Activated CD4-positive, alpha-beta T cell treated with anti-CD3 and anti-CD28 coated beads for 36 hours (primary cell): Measurements from ENCODE around the gene FADS6. TPM values are rescaled to one million over a fixed set of nuclear protein-coding genes. Genes with fewer than 3 reads are reported as not detected.

Experiments
- ATAC-seq: fragments of 200-7000 bp; cut with Tn5 transposase; one replicate; pipeline ENCODE4 v1.10.0; 2021; ENCODE audit warnings: mild to moderate bottlenecking, moderate library complexity
- CTCF ChIA-PET: fragments of 350-600 bp; sonication (Branson Sonifier 250); formaldehyde crosslinking; loops from one replicate; lab custom pipeline; 2021; ENCODE audit warnings: antibody characterized with exemption; lab: Charles Lee
- POLR2A ChIA-PET: fragments of 350-600 bp; sonication (Branson Sonifier 250); formaldehyde crosslinking; loops from one replicate; lab custom pipeline; 2021; ENCODE audit warnings: antibody characterized with exemption, inconsistent platforms; lab: Charles Lee
- DNase-seq: peaks from one replicate; pipeline ENCODE4 v3.0.0-alpha.2; 2020
- H3K27ac Mint-ChIP-seq: one replicate; pipeline ENCODE4 v1.8.0; 2021; ENCODE audit warnings: mixed read lengths
- H3K27me3 Mint-ChIP-seq: one replicate; pipeline ENCODE4 v1.8.0; 2021; ENCODE audit warnings: mixed read lengths
- H3K36me3 Mint-ChIP-seq: one replicate; pipeline ENCODE4 v1.8.0; 2021; ENCODE audit warnings: low read depth, mixed read lengths
- H3K4me1 Mint-ChIP-seq: one replicate; pipeline ENCODE4 v1.8.0; 2021; ENCODE audit warnings: mixed read lengths
- H3K4me3 Mint-ChIP-seq: one replicate; pipeline ENCODE4 v1.8.0; 2021; ENCODE audit warnings: mild to moderate bottlenecking, moderate library complexity, mixed read lengths
- H3K9me3 Mint-ChIP-seq: one replicate; pipeline ENCODE4 v1.8.0; 2021; ENCODE audit warnings: low read depth, mixed read lengths
- intact Hi-C, 2 experiments: fragments of 100-400 bp; cut with DNase I in 1 of 2; cut with micrococcal nuclease in 1 of 2; formaldehyde crosslinking; loops; one replicate each; pipeline versions ENCODE4 v1.14.2 to v1.15.1; 2022 to 2024; cut with DNase I, micrococcal nuclease
- total RNA-seq, 2 experiments: library from RNA; stranded (reverse); gene quantifications; one replicate each; pipeline ENCODE4 v1.2.3, GENCODE V29; 2021

Gene FADS6
- total RNA-seq, 2 experiments from 2014 or later, result not detected

- ATAC-seq, result no peak
- DNase-seq, result no peak
- no peaks in the 10 kb centered on the region for H3K4me1 Mint-ChIP-seq
- no peak overlapping the region for H3K4me3 Mint-ChIP-seq
- H3K27me3 Mint-ChIP-seq, result peaks cover 8% of the 10 kb centered on the region
- H3K9me3 Mint-ChIP-seq, result no peaks in the 10 kb centered on the region
- no peaks in the 10 kb centered on the region for H3K36me3 Mint-ChIP-seq
- CTCF ChIA-PET, result interaction anchor here (0.6 to 1.5 kb wide), 2 partner anchors 9 to 91 kb away, joined by 3 to 4 read pairs; no protein-coding TSS in a partner anchor
- H3K27ac Mint-ChIP-seq, result no peak overlapping the region
- POLR2A ChIA-PET, result no interaction called here
- intact Hi-C loops, result no loop called here
These were observed 10.8 kb downstream of the FADS6 start for GRCh38 chr17:74882517-74883240.

DNA sequence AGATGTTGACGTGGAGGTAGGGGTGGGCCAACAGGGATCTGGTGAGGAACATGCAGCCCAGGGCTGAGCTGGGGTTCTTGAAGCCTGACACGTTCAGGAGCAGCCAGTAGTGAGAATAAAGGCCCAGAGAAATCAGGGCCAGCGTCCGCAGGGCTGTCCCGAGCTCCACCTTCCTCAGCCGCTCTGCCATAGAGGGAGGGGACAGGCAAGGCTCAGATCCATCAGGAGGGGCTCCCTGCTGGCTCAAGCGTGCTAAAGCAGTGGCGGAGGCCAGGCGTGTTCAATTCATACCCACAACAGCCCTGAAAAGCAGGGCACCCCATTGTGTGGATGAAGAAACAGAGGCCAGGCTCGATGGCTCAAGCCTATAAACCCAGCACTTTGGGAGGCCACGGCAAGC, 12.4 kb downstream of the FADS6 start:
- ATAC-seq (no peak), DNase-seq (no peak)
- CTCF ChIA-PET, result interaction anchor here (0.6 to 1.6 kb wide), 5 partner anchors 9 to 143 kb away, joined by 3 to 4 read pairs (median 3); no protein-coding TSS in a partner anchor
- Mint-ChIP-seq H3K27ac (no peak overlapping the region), H3K27me3 (peaks cover 8% of the 10 kb centered on the region), H3K9me3 (no peaks in the 10 kb centered on the region), H3K36me3 (no peaks in the 10 kb centered on the region), H3K4me3 (no peak overlapping the region), H3K4me1 (no peaks in the 10 kb centered on the region)
- POLR2A ChIA-PET, result no interaction called here
- intact Hi-C loops, result no loop called here

DNA sequence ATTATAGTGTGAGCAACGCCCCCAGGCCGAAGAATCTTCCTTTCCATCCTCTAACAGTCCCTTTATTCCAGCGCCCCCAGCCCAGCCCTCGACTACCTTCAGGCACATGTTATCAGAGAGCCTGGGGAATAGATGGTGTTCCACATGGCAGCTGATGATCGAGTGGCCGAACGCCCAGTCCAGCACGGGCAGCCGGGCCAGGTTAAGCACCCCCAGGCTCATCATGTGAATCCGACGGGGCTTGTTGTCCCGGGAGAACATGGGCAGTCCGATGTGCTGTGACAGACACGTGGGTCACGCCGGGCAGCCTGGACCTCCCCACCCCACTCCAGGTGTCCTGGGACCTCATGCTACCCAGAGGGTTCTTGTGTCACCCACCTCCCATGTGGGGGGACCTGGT, 14.1 kb downstream of the FADS6 start:
- H3K27ac Mint-ChIP-seq, result no peak overlapping the region
- intact Hi-C loops, result no loop called here
- ChIA-PET CTCF (interaction anchor here (1.6 kb wide), 1 partner anchor 142 kb away, joined by 4 read pairs; no protein-coding TSS in a partner anchor), POLR2A (interaction anchor here (0.6 kb wide), 1 partner anchor 10 kb away, joined by 3 read pairs; no protein-coding TSS in a partner anchor)
- H3K27me3 Mint-ChIP-seq, result no peaks in the 10 kb centered on the region
- H3K36me3 Mint-ChIP-seq, result no peaks in the 10 kb centered on the region
- H3K9me3 Mint-ChIP-seq, result no peaks in the 10 kb centered on the region
- H3K4me3 Mint-ChIP-seq, result no peak overlapping the region
- ATAC-seq (no peak), DNase-seq (no peak)
- peaks cover 7% of the 10 kb centered on the region for H3K4me1 Mint-ChIP-seq

DNA sequence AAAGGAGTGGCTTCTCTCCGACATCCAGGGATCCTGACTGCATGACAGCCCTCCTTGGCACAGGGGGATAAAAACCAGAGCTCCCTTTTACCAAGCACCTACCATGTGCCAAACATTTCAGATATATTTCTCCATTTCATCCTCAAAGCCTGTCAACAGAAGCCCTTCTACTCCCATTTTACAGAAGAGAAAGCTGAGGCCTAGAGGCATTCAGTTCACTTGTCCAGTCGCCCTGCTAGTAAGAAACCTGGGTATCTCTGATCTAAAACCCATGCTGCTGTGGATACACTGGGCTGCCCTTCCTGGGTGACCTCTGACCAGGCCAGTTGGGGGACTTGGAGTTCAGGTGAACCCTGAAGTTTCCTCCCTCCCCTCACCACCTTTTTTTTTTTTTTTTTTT, 14.8 kb downstream of the FADS6 start:
- Mint-ChIP-seq H3K4me1 (peaks cover 10% of the 10 kb centered on the region), H3K27me3 (no peaks in the 10 kb centered on the region), H3K9me3 (no peaks in the 10 kb centered on the region), H3K36me3 (no peaks in the 10 kb centered on the region), H3K27ac (no peak overlapping the region), H3K4me3 (no peak overlapping the region)
- ChIA-PET CTCF (no interaction called here), POLR2A (no interaction called here)
- no peak for DNase-seq
- no peak for ATAC-seq
- intact Hi-C loops, result no loop called here

- ChIA-PET CTCF (interaction anchor here (7.6 kb wide), 1 partner anchor 16 kb away, joined by 76 read pairs; the partner anchor contains the start of gene GRIN2C), POLR2A (no interaction called here)
- DNase-seq, result no peak
- Mint-ChIP-seq H3K4me1 (peaks cover 11% of the 10 kb centered on the region), H3K4me3 (no peak overlapping the region), H3K9me3 (no peaks in the 10 kb centered on the region), H3K27me3 (no peaks in the 10 kb centered on the region), H3K36me3 (no peaks in the 10 kb centered on the region), H3K27ac (no peak overlapping the region)
- ATAC-seq, result no peak
- intact Hi-C loops, result no loop called here
These were observed 15.6 kb downstream of the FADS6 start for GRCh38 chr17:74877592-74878548.

DNA sequence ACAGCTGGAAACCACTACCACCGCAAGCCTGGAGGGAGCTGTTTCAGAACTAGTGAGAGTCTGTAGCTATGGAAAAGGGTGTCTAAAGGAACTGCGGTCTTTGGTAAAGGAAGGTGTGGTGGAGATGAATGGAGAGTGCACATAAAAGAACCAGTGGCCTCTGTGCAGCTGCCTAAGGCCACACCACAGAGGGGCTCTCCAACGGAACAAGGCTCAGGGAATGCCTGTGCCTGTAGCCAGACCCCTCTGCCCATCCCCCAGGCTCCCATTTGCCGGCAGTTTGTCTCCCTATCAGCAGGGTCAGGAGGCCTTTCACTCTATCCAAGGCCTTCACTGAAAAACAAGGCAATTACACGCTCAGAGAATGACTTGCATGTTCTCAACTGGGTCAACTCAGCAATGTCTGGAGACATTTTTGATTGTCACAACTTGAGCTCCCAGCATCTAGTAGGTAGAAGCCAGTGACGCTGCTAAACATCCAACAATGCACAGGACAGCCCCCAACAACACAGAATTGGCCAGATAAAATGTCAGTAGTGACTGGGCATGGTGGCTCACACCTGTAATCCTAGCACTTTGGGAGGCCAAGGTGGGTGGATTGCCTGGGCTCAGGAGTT, 17.3 kb downstream of the FADS6 start:
- Mint-ChIP-seq H3K36me3 (no peaks in the 10 kb centered on the region), H3K27me3 (no peaks in the 10 kb centered on the region), H3K4me3 (no peak overlapping the region), H3K27ac (peak overlapping the region; percentile 28), H3K9me3 (no peaks in the 10 kb centered on the region), H3K4me1 (peaks cover 22% of the 10 kb centered on the region)
- ChIA-PET CTCF (interaction anchor here (2.0 to 7.6 kb wide), 2 partner anchors 14 to 82 kb away, joined by 4 to 76 read pairs; partner anchors contain the start of gene GRIN2C), POLR2A (no interaction called here)
- intact Hi-C loops, result no loop called here
- ATAC-seq (no peak), DNase-seq (no peak)

DNA sequence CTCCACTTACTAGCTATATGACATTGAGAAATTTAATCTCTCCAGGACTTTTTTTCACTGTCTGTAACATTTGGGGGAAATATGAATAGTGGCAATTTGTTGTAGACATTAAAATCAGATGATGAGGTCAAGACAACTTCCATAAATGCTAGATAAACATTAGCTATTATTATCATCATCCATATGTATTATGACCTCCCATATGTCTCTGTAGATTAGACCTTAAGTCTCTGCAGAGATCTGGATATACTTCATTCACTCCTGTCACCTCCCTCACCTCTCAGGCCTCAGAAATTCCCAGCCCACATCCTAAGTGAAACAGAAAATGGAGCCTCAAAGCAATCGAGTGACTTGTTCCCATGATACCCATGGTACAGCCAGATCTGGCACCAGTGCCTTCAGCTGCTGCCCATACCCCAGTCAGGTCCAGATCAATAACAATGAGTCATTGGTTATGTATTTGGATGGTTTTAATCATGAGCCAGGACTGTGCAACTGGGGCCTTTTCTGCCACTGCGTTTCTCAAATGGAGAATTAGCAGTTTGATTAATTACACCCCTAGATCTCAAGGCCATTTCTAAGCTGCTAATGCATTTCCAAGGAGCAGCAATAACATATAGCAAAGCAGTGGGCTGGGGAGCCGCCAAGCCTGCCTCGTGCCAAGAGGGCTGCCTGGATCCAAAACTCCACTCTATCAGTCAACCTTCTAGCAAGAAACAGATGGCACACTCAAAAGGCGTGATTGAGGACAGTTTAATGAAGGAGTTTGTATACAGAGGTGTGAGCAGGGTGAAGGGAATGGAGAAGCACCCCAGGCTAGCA, 18.1 kb downstream of the FADS6 start:
- ATAC-seq, result no peak
- POLR2A ChIA-PET, result interaction anchor here (1.0 kb wide), 1 partner anchor 328 kb away, joined by 3 read pairs; no protein-coding TSS in a partner anchor
- no peak for DNase-seq
- no peaks in the 10 kb centered on the region for H3K9me3 Mint-ChIP-seq
- H3K4me1 Mint-ChIP-seq, result peaks cover 22% of the 10 kb centered on the region
- no peaks in the 10 kb centered on the region for H3K27me3 Mint-ChIP-seq
- CTCF ChIA-PET, result interaction anchor here (0.6 to 7.6 kb wide), 6 partner anchors 13 to 273 kb away, joined by 3 to 76 read pairs (median 4); partner anchors contain the start of genes GRIN2C and MRPL58
- no peaks in the 10 kb centered on the region for H3K36me3 Mint-ChIP-seq
- H3K4me3 Mint-ChIP-seq, result no peak overlapping the region
- intact Hi-C loops, result no loop called here
- peak overlapping the region; percentile 28 for H3K27ac Mint-ChIP-seq

- ChIA-PET POLR2A (interaction anchor here (0.6 to 1.0 kb wide), 2 partner anchors 31 to 329 kb away, joined by 3 to 5 read pairs; no protein-coding TSS in a partner anchor), CTCF (interaction anchor here (0.6 to 7.6 kb wide), 7 partner anchors 12 to 272 kb away, joined by 3 to 76 read pairs (median 4); partner anchors contain the start of genes GRIN2C and MRPL58)
- Mint-ChIP-seq H3K27ac (no peak overlapping the region), H3K4me3 (no peak overlapping the region), H3K36me3 (no peaks in the 10 kb centered on the region), H3K9me3 (no peaks in the 10 kb centered on the region), H3K4me1 (peaks cover 22% of the 10 kb centered on the region), H3K27me3 (no peaks in the 10 kb centered on the region)
- ATAC-seq (no peak), DNase-seq (no peak)
- intact Hi-C loops, result loop anchor here in 1 of 2 experiments (5.0 kb wide), 3 partner anchors 672 to 1562 kb away; partner anchors contain the start of genes CDC42EP4, RPL38 and UNK
These were observed 18.8 kb downstream of the FADS6 start for GRCh38 chr17:74874615-74875037.

- Mint-ChIP-seq H3K4me3 (peak overlapping the region; percentile 88), H3K27ac (peak overlapping the region; percentile 98), H3K9me3 (no peaks in the 10 kb centered on the region), H3K27me3 (no peaks in the 10 kb centered on the region), H3K36me3 (no peaks in the 10 kb centered on the region), H3K4me1 (peaks cover 22% of the 10 kb centered on the region)
- DNase-seq (no peak), ATAC-seq (no peak)
- ChIA-PET CTCF (interaction anchor here (0.7 to 7.6 kb wide), 13 partner anchors 12 to 327 kb away, joined by 3 to 76 read pairs (median 4); partner anchors contain the start of genes GRIN2C and MRPL58), POLR2A (interaction anchor here (0.6 to 1.7 kb wide), 5 partner anchors 12 to 128 kb away, joined by 3 to 11 read pairs (median 7); no protein-coding TSS in a partner anchor)
- intact Hi-C loops, result loop anchor here (1.0 to 5.0 kb wide), 19 partner anchors 22 to 1562 kb away; partner anchors contain the start of genes NHERF1 (in 2 of the 2), ATP5PD (in 1 of the 2), CDC42EP4 (in 1 of the 2) and CDR2L (in 1 of the 2)
These were observed 19.4 kb downstream of the FADS6 start for GRCh38 chr17:74873874-74874614.
